ENCODE data around the gene CHN1.

Gene CHN1

GRCh38 chr2:175010848-175011254 is 5.7 kb upstream of the CHN1 start:
- no peak for DNase-seq

- DNase-seq, result no peak
Measured at GRCh38 chr2:175009917-175010621, 4.9 kb upstream of the CHN1 start.

GRCh38 chr2:175008801-175009495 is 3.8 kb upstream of the CHN1 start:
- DNase-seq, result no peak

GRCh38 chr2:175008009-175008408 is 2.8 kb upstream of the CHN1 start:
- no peak for DNase-seq

GRCh38 chr2:175007510-175007909 is 2.3 kb upstream of the CHN1 start:
- DNase-seq, result no peak

- no peak for DNase-seq
Measured at GRCh38 chr2:175006281-175006680, 1.1 kb upstream of the CHN1 start.

- no peak for DNase-seq
Measured at GRCh38 chr2:175005733-175006264, 618 bp upstream of the CHN1 start.

GRCh38 chr2:175004730-175004979 is 526 bp downstream of the CHN1 start:
- no peak for DNase-seq

GRCh38 chr2:175003875-175004729 is 1.1 kb downstream of the CHN1 start:
- DNase-seq, result no peak

GRCh38 chr2:175002547-175003274 is 2.5 kb downstream of the CHN1 start:
- DNase-seq, result peak; percentile 44

GRCh38 chr2:175001566-175001965 is 3.6 kb downstream of the CHN1 start:
- no peak for DNase-seq

GRCh38 chr2:174997110-174997509 is 8.1 kb downstream of the CHN1 start:
- DNase-seq, result no peak

GRCh38 chr2:174996622-174997021 is 8.6 kb downstream of the CHN1 start:
- no peak for DNase-seq

- no peak for DNase-seq
Measured at GRCh38 chr2:174994381-174994780, 10.8 kb downstream of the CHN1 start.

GRCh38 chr2:174992886-174993285 is 12.3 kb downstream of the CHN1 start:
- DNase-seq, result no peak

GRCh38 chr2:174985614-174986013 is 19.6 kb downstream of the CHN1 start:
- peak; percentile 48 for DNase-seq

- DNase-seq, result no peak
Measured at GRCh38 chr2:174984561-174984960, 20.6 kb downstream of the CHN1 start.

- DNase-seq, result peak; percentile 59
Measured at GRCh38 chr2:174981331-174981730, 23.9 kb downstream of the CHN1 start.

- DNase-seq, result no peak
Measured at GRCh38 chr2:174979996-174980395, 25.2 kb downstream of the CHN1 start.

- DNase-seq, result no peak
Measured at GRCh38 chr2:174977364-174977763, 27.8 kb downstream of the CHN1 start.

GRCh38 chr2:174974131-174974530 is 31.1 kb downstream of the CHN1 start:
- DNase-seq, result no peak

- DNase-seq, result peak; percentile 87
Measured at GRCh38 chr2:174972924-174973323, 32.3 kb downstream of the CHN1 start.

All from fibroblast of upper back skin (primary cell).